ENCODE data around the gene GDI1.

GRCh38 chrX:154444755-154445246 lies 7.8 kb downstream of the GDI1 start:
- no peak for TF ChIP-seq EZH2 (IDR thresholded peaks at IDR 0.05; ENCODE audit: low read length, unreplicated experiment)
- no peak for TF ChIP-seq CTCF (conservative IDR thresholded peaks at IDR 0.05; ENCODE audit: low read depth, low read length)
- TF ChIP-seq EZH2phosphoT487 (IDR thresholded peaks at IDR 0.05; ENCODE audit: borderline replicate concordance, low read length) = no peak

Measured in PC-3 (cell line).